Upper lobe of right lung (tissue), 1 donor: ENCODE data around the gene KLHL17. TPM values are rescaled to one million over a fixed set of nuclear protein-coding genes. Genes with fewer than 3 reads are reported as not detected.

ENCODE experiments used
- ATAC-seq: fragments of 200-7000 bp; cut with Tn5 transposase; one replicate; pipeline ENCODE4 v1.9.1; 2020; ENCODE audit warnings: mild to moderate bottlenecking, moderate library complexity
- DNase-seq: peaks from one replicate; pipeline ENCODE4 v3.0.0-alpha.2; 2020
- H3K27ac ChIP-seq: fragments of 200-600 bp; one replicate; pipeline ENCODE4 v1.8.0; 2022
- H3K27me3 ChIP-seq: fragments of 200-600 bp; one replicate; pipeline ENCODE4 v1.8.0; 2022; ENCODE audit warnings: mild to moderate bottlenecking
- H3K36me3 ChIP-seq: fragments of 200-600 bp; one replicate; pipeline ENCODE4 v1.8.0; 2022
- H3K4me1 ChIP-seq: fragments of 200-600 bp; one replicate; pipeline ENCODE4 v1.8.0; 2022
- H3K4me3 ChIP-seq: fragments of 200-600 bp; one replicate; pipeline ENCODE4 v1.8.0; 2022; ENCODE audit warnings: mild to moderate bottlenecking
- H3K9me3 ChIP-seq: fragments of 200-600 bp; one replicate; pipeline ENCODE4 v1.8.0; 2022
- CTCF ChIP-seq: fragments of 200-600 bp; IDR thresholded peaks from one replicate; pipeline ENCODE4 v1.8.0; 2022; ENCODE audit warnings: antibody characterized with exemption
- intact Hi-C: fragments of 100-400 bp; cut with DNase I; formaldehyde crosslinking; loops from one replicate; pipeline ENCODE4 v1.11.0; 2022
- total RNA-seq: library from RNA; stranded (reverse); fragmentation: NEBNext Ultra II Directional; extraction: Animal tissue kit (Norgen Biotek cat#: 25700); gene quantifications from one replicate; pipeline ENCODE4 v1.2.1, GENCODE V29; 2021
- donor health status: DM: no; HTN: yes; CAD: no; lungs with severe emphysema.

Gene KLHL17
- total RNA-seq, 1 donor from 2014 or later = 17.0 TPM

GRCh38 chr1:920010-920409 lies 40.4 kb upstream of the KLHL17 start:
- Histone ChIP-seq H3K4me1 (peaks cover 30% of the 10 kb centered on the region), H3K9me3 (no peaks in the 10 kb centered on the region), H3K4me3 (no peak overlapping the region), H3K27me3 (peaks cover 87% of the 10 kb centered on the region), H3K27ac (no peak overlapping the region), H3K36me3 (no peaks in the 10 kb centered on the region)
- intact Hi-C loops = no loop called here
- no peak for TF ChIP-seq CTCF
- DNase-seq (peak; percentile 84), ATAC-seq (no peak)

GRCh38 chr1:920521-920920 lies 39.9 kb upstream of the KLHL17 start:
- ATAC-seq (no peak), DNase-seq (no peak)
- Histone ChIP-seq H3K27ac (no peak overlapping the region), H3K4me1 (peaks cover 33% of the 10 kb centered on the region), H3K27me3 (peaks cover 85% of the 10 kb centered on the region), H3K36me3 (no peaks in the 10 kb centered on the region), H3K9me3 (no peaks in the 10 kb centered on the region), H3K4me3 (no peak overlapping the region)
- no peak for TF ChIP-seq CTCF
- intact Hi-C loops = no loop called here

- ATAC-seq (peak; percentile 71), DNase-seq (peak; percentile 80)
- Histone ChIP-seq H3K4me3 (no peak overlapping the region), H3K27ac (no peak overlapping the region), H3K9me3 (no peaks in the 10 kb centered on the region), H3K27me3 (peaks cover 85% of the 10 kb centered on the region), H3K36me3 (no peaks in the 10 kb centered on the region), H3K4me1 (peaks cover 38% of the 10 kb centered on the region)
- peak; percentile 52 for TF ChIP-seq CTCF
- intact Hi-C loops = no loop called here
Observed at GRCh38 chr1:921011-921837, 39.2 kb upstream of the KLHL17 start.

- intact Hi-C loops = no loop called here
- no peak within 1 kb of the TSS for H3K27ac ChIP-seq
- no peaks in the 10 kb centered on the region for H3K9me3 ChIP-seq
- peak; percentile 90 for DNase-seq
- H3K4me1 ChIP-seq = peaks cover 33% of the 10 kb centered on the region
- peak; percentile 74 for ATAC-seq
- no peaks in the 10 kb centered on the region for H3K36me3 ChIP-seq
- H3K27me3 ChIP-seq = peaks cover 83% of the 10 kb centered on the region
- peak within 1 kb of the TSS; percentile 44 for H3K4me3 ChIP-seq
- TF ChIP-seq CTCF = no peak
Observed at GRCh38 chr1:923131-923990, 37.0 kb upstream of the KLHL17 start, which contains the start of gene SAMD11. Gene SAMD11 (plus strand): TSS chr1:923923. CDS start chr1:924432, 509 bp downstream.

- Histone ChIP-seq H3K27ac (no peak overlapping the region), H3K36me3 (no peaks in the 10 kb centered on the region), H3K4me1 (peaks cover 33% of the 10 kb centered on the region), H3K27me3 (peaks cover 75% of the 10 kb centered on the region), H3K9me3 (no peaks in the 10 kb centered on the region), H3K4me3 (peak overlapping the region; percentile 44)
- intact Hi-C loops = no loop called here
- ATAC-seq (no peak), DNase-seq (no peak)
- no peak for TF ChIP-seq CTCF
Observed at GRCh38 chr1:923991-924655, 36.3 kb upstream of the KLHL17 start.
